ENCODE data around the gene NCOR2.

NCOR2 gene

GRCh38 chr12:124607681-124608425 is 40.4 kb upstream of the NCOR2 start:
- ChIA-PET CTCF (no interaction called here), POLR2A (no interaction called here)
- TF ChIP-seq TARDBP (IDR thresholded peaks at IDR 0.05): no peak
- no peak for TF ChIP-seq NFRKB (IDR thresholded peaks at IDR 0.05)
- no peak for TF ChIP-seq FOXA1 (IDR thresholded peaks at IDR 0.05)
- TF ChIP-seq SP1 (IDR thresholded peaks at IDR 0.05): no peak
- TF ChIP-seq CTBP1 (IDR thresholded peaks at IDR 0.05; ENCODE audit: borderline replicate concordance): no peak
- no peak for TF ChIP-seq ZNF384 (IDR thresholded peaks at IDR 0.05)
- DNase-seq (ENCODE audit: extremely low spot score): no peak

GRCh38 chr12:124605883-124606774 is 38.7 kb upstream of the NCOR2 start:
- no peak for DNase-seq (ENCODE audit: extremely low spot score)
- ChIA-PET POLR2A (no interaction called here), CTCF (no interaction called here)
- TF ChIP-seq L3MBTL2 (conservative IDR thresholded peaks at IDR 0.05): no peak
- TF ChIP-seq ZNF384 (IDR thresholded peaks at IDR 0.05): no peak
- TF ChIP-seq HDGF (IDR thresholded peaks at IDR 0.05; ENCODE audit: borderline replicate concordance): no peak
- no peak for TF ChIP-seq FOXK2 (IDR thresholded peaks at IDR 0.05)
- no peak for TF ChIP-seq FOXM1 (IDR thresholded peaks at IDR 0.05; ENCODE audit: borderline replicate concordance)
- TF ChIP-seq PKNOX1 (IDR thresholded peaks at IDR 0.05): no peak
- TF ChIP-seq SUZ12 (IDR thresholded peaks at IDR 0.05): no peak
- TF ChIP-seq LEF1 (IDR thresholded peaks at IDR 0.05; ENCODE audit: borderline replicate concordance): no peak
- no peak for TF ChIP-seq ELF4 (IDR thresholded peaks at IDR 0.05)
- TF ChIP-seq CTBP1 (IDR thresholded peaks at IDR 0.05; ENCODE audit: borderline replicate concordance): no peak

DNA sequence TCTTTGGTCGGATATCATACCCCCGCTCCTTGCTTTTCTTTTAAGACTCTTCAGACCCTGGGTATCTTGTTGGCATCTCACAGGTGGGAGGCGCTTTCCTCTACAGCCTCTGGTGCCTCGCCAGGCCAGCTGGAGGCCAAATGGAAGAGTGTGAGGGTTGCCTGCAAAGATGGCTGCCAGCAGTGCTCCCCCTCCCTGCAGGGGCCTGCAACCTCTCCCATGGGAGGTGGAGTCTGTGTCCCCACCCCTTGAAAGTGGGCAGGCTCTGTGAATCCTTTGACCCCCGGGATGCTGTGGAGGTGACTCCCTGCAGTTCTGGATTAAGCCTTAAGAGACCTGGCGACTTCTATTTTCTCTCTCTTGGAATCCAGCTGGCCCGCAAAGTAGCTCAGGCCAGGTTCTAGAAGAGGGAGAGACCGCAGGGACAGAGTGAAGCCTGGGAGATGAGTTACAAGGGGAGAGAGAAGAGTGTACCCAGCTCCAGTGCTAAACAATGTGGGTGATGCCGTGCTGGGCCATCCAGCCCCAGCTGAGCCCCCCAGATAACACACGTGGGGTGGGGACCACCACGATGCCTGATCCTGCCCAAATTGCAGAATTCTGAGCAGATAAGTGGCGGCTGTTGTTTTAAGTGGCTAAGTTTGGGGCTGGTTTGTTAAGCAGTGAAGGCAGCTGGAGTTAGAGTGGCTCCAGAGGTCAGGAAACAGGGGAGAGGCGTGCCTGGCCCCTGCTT is 37.9 kb upstream of the NCOR2 start:
- TF ChIP-seq HDGF (IDR thresholded peaks at IDR 0.05; ENCODE audit: borderline replicate concordance) (no peak), SP1 (IDR thresholded peaks at IDR 0.05) (no peak), FOXM1 (IDR thresholded peaks at IDR 0.05; ENCODE audit: borderline replicate concordance) (no peak), SUZ12 (IDR thresholded peaks at IDR 0.05) (no peak)
- ChIA-PET POLR2A (interaction anchor here (1.2 kb wide), 1 partner anchor 46 kb away, joined by 3 read pairs; no protein-coding TSS in a partner anchor), CTCF (no interaction called here)
- DNase-seq (ENCODE audit: extremely low spot score): no peak

DNA sequence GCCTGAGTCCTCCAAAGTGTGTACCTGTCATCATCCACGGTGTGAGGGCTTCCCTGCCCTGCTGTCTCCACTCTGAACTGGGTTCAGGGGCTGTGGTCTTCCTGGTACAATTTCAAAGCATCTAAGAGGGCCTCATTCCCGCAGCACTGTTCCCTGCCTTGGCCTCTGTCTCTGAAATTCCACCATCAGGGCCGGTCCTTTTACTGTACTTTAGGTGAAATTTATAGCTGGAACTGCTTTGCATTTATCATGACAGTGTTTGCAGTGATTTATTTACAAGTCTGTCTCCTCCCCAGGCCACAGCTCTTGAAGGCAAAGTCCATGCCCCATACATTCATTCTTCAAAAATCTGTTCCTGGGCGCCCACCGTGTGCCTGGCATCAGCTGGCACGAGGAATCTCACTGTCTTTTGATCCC is 36.9 kb upstream of the NCOR2 start:
- POLR2A ChIA-PET: interaction anchor here (1.2 kb wide), 1 partner anchor 47 kb away, joined by 3 read pairs; no protein-coding TSS in a partner anchor
- TF ChIP-seq TARDBP (IDR thresholded peaks at IDR 0.05): no peak
- TF ChIP-seq CTBP1 (IDR thresholded peaks at IDR 0.05; ENCODE audit: borderline replicate concordance): no peak
- TF ChIP-seq L3MBTL2 (conservative IDR thresholded peaks at IDR 0.05): no peak
- TF ChIP-seq ELF4 (IDR thresholded peaks at IDR 0.05): no peak
- no peak for TF ChIP-seq SUZ12 (IDR thresholded peaks at IDR 0.05)
- DNase-seq (ENCODE audit: extremely low spot score): no peak
- CTCF ChIA-PET: no interaction called here

- TF ChIP-seq SUZ12 (IDR thresholded peaks at IDR 0.05) (no peak), LEF1 (IDR thresholded peaks at IDR 0.05; ENCODE audit: borderline replicate concordance) (no peak), PKNOX1 (IDR thresholded peaks at IDR 0.05) (no peak), ARNT (IDR thresholded peaks at IDR 0.05) (no peak)
- ChIA-PET POLR2A (no interaction called here), CTCF (interaction anchor here (0.6 kb wide), 1 partner anchor 195 kb away, joined by 3 read pairs; no protein-coding TSS in a partner anchor)
- no peak for DNase-seq (ENCODE audit: extremely low spot score)
These were observed 36.4 kb upstream of the NCOR2 start for GRCh38 chr12:124603831-124604251.

- TF ChIP-seq L3MBTL2 (conservative IDR thresholded peaks at IDR 0.05): no peak
- no peak for TF ChIP-seq ELF4 (IDR thresholded peaks at IDR 0.05)
- TF ChIP-seq FOXA1 (IDR thresholded peaks at IDR 0.05): no peak
- TF ChIP-seq TARDBP (IDR thresholded peaks at IDR 0.05): no peak
- TF ChIP-seq ZNF384 (IDR thresholded peaks at IDR 0.05): no peak
- TF ChIP-seq ARNT (IDR thresholded peaks at IDR 0.05): no peak
- TF ChIP-seq CTBP1 (IDR thresholded peaks at IDR 0.05; ENCODE audit: borderline replicate concordance): no peak
- no peak for TF ChIP-seq LEF1 (IDR thresholded peaks at IDR 0.05; ENCODE audit: borderline replicate concordance)
- TF ChIP-seq NFRKB (IDR thresholded peaks at IDR 0.05): no peak
- no peak for TF ChIP-seq HDGF (IDR thresholded peaks at IDR 0.05; ENCODE audit: borderline replicate concordance)
- TF ChIP-seq PKNOX1 (IDR thresholded peaks at IDR 0.05): no peak
- TF ChIP-seq SUZ12 (IDR thresholded peaks at IDR 0.05): no peak
- no peak for TF ChIP-seq BHLHE40 (IDR thresholded peaks at IDR 0.05; ENCODE audit: borderline replicate concordance)
- no peak for TF ChIP-seq FOXK2 (IDR thresholded peaks at IDR 0.05)
- no peak for TF ChIP-seq FOXM1 (IDR thresholded peaks at IDR 0.05; ENCODE audit: borderline replicate concordance)
- TF ChIP-seq SP1 (IDR thresholded peaks at IDR 0.05): no peak
- ChIA-PET POLR2A (no interaction called here), CTCF (interaction anchor here (0.6 kb wide), 1 partner anchor 547 kb away, joined by 6 read pairs; no protein-coding TSS in a partner anchor)
- DNase-seq (ENCODE audit: extremely low spot score): no peak
These were observed 35.7 kb upstream of the NCOR2 start for GRCh38 chr12:124603100-124603541.
